Ectodermal cell (in vitro differentiated cells): ENCODE measurements around the gene DRAP1.
"Not testable (repeated sequence)": the region's sequence is repeated elsewhere in the genome, so short reads cannot be mapped to it uniquely, and the experiment has no call there.

Experiments
- H3K27ac ChIP-seq: 2 replicates; pipeline ENCODE4 v1.7.0; 2013; ENCODE audit warnings: mild to moderate bottlenecking, low read depth, low read length; ENCODE audit not compliant: insufficient read depth, poor library complexity, severe bottlenecking
- H3K27me3 ChIP-seq: 2 replicates; pipeline ENCODE4 v1.7.0; 2013; ENCODE audit warnings: mild to moderate bottlenecking, low read length; ENCODE audit not compliant: insufficient read depth, control insufficient read depth, poor library complexity, severe bottlenecking
- H3K36me3 ChIP-seq: one replicate; pipeline ENCODE4 v1.7.0; 2013; ENCODE audit warnings: low read length; ENCODE audit not compliant: control insufficient read depth, insufficient read depth
- H3K4me1 ChIP-seq: one replicate; pipeline ENCODE4 v1.7.0; 2013; ENCODE audit warnings: low read length; ENCODE audit not compliant: control insufficient read depth, insufficient read depth
- H3K4me3 ChIP-seq: 2 replicates; pipeline ENCODE4 v1.7.0; 2013; ENCODE audit warnings: low read depth, low read length, control low read depth; ENCODE audit not compliant: insufficient read depth
- H3K9me3 ChIP-seq: 2 replicates; pipeline ENCODE4 v1.7.0; 2013; ENCODE audit warnings: mild to moderate bottlenecking, low read length, moderate library complexity; ENCODE audit not compliant: control insufficient read depth
- WGBS, 2 experiments: methylation state at CpG; one replicate each; pipeline ENCODE4 v1.1.7; 2013; ENCODE audit warnings: missing lambda C conversion rate in 2 of 2; 5-methylcytosine and 5-hydroxymethylcytosine counted together

Gene DRAP1

DNA sequence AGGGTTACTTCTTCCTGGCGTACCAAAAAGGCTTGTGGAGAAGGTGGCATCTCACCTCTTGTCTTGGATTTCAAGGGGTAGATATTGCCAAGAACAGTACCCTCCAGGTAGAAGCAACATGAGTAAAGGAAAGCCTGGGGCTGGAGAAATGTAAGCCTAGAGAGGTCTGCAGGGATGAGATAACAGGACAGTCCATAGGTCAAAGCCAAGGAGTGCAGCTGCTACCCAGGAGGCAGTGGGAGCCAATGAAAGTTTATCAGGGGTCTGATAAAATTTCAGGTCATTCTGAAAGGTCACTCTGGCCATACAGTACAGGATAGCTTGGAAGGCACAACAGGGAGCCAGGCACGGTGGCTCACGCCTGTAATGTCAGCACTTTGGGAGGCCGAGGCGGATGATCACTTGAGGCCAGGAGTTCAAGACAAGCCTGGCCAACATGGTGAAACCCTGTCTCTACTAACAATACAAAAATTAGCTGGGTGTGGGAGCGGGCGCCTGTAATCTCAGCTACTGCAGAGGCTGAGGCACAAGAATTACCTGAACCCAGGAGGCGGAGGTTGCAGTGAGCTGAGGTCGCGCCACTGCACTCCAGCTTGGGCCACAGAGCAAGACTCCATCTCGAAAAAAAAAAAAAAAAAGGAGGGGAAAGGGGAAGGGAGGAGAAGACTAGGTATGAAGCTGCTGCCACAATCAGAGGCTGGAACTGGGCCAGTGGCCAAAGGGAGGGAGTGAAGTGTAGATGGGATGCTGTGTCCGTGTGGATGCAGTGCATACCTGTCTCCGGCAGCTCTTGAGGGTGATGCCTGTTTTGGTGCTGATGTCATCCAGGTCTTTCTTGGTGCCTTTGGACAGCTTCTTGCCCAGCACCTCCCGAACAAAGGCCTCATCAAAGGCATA is 32.2 kb upstream of the DRAP1 start:
- peaks cover 28% of the 10 kb centered on the region for H3K27me3 ChIP-seq
- H3K9me3 ChIP-seq: no peaks in the 10 kb centered on the region
- WGBS, 2 experiments: 85 to 91% methylated on average over 14 of the region's 14 CpGs
- no peak overlapping the region for H3K27ac ChIP-seq
- H3K36me3 ChIP-seq: peaks cover 22% of the 10 kb centered on the region
- H3K4me1 ChIP-seq: peaks cover 32% of the 10 kb centered on the region
- H3K4me3 ChIP-seq: peak overlapping the region; percentile 76

DNA sequence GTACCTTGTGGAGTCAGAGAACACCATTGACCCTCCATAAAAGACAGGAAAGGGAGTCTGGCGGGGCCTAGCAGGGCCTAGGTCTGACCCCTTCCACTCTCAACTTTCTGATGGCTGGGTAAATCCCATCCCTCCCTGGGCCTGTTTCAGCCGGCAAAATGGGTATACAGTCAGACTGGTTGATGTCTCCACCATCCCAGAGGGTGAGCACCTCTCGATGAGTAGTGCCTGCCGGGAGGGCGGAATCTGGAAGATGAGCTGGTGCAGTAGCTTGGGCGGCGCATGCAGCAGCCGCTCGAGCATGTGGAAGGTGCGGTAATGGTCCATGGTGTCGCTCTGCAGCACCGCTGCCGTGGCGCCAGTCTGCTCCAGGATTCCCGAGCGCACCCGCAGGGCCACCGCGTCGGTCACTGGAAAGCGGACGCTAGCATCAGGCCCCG is 31.5 kb upstream of the DRAP1 start:
- H3K36me3 ChIP-seq: peaks cover 17% of the 10 kb centered on the region
- peaks cover 34% of the 10 kb centered on the region for H3K27me3 ChIP-seq
- peak overlapping the region; percentile 71 for H3K27ac ChIP-seq
- peak overlapping the region; percentile 76 for H3K4me3 ChIP-seq
- no peaks in the 10 kb centered on the region for H3K9me3 ChIP-seq
- peaks cover 32% of the 10 kb centered on the region for H3K4me1 ChIP-seq
- WGBS, 2 experiments: 3 to 4% methylated on average over 23 of the region's 23 CpGs

DNA sequence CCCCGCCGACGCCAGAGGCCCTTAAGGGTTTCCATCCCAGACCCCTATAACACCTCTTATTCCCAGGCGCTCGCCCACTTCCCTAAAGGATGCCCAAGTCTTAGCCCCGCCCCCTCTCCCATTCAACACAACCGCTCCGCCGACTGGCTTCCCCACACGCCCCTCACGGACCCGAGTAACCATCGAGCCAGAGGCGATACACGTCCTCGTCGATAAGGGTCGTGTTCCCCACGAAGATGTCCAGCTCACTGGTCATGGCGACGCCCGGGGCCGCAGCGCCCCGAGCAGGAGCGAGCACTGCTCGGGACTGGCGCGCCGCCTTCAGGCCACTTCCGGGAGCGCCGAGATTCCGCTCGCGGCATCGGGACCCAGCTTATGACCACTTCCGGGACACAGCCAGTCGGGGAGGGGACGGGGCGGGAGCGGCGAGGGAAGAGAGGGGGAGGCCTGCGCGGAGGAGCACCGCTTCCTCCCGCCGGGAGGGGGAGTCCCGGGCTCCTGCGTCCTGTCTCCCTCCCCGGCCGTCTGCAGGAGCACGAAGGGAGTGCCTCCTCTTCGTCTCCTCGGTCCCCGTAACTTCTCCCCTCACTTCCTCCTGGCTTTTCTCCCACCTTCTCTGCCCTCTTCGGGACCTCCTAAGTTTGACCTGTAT is 30.9 kb upstream of the DRAP1 start, which contains the start of gene FIBP:
Gene FIBP, minus strand, starts transcription at position 309 of the 652 bp plus-strand sequence. Its CDS starts 53 bp downstream, at position 256.
- Histone ChIP-seq H3K36me3 (peaks cover 12% of the 10 kb centered on the region), H3K27ac (peak within 1 kb of the TSS; percentile 71), H3K4me3 (peak within 1 kb of the TSS; percentile 76), H3K9me3 (no peaks in the 10 kb centered on the region), H3K27me3 (peaks cover 34% of the 10 kb centered on the region), H3K4me1 (peaks cover 32% of the 10 kb centered on the region)
- WGBS, 2 experiments: 0% methylated on average over 57 of the region's 57 CpGs

DNA sequence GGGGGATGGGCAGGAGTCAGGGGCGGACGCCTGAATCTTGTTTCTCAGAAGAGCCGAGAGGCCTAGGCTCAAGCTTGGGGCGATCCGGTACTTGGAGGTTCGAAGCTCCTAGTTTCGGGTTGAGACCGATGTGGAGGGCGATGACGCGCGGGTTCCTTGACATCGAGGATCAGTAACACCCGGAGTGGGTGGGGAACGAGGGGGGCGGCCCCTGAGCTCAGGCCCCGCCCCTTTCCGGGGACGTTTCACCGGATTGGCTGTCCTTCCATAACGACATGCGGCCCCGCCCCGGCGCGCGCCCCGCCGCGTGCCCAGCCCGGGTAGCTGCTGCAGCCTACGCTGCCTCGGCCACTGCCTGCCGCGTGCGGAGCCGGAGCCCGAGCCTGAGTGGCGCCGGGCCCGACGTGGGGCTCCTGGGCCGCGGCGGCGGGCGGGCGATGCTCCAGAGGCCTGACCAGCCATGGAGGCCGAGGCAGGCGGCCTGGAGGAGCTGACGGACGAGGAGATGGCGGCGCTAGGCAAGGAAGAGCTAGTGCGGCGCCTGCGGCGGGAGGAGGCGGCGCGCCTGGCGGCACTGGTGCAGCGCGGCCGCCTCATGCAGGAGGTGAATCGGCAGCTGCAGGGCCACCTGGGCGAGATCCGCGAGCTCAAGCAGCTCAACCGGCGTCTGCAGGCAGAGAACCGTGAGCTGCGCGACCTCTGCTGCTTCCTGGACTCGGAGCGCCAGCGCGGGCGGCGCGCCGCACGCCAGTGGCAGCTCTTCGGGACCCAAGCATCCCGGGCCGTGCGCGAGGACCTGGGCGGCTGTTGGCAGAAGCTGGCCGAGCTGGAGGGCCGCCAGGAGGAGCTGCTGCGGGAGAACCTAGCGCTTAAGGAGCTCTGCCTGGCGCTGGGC is 28.7 kb upstream of the DRAP1 start, which contains the start of gene CCDC85B:
Gene CCDC85B, plus strand, starts transcription at position 350 of the 895 bp plus-strand sequence. Its CDS starts 111 bp downstream, at position 461.
- peaks cover 28% of the 10 kb centered on the region for H3K4me1 ChIP-seq
- H3K27me3 ChIP-seq: peaks cover 37% of the 10 kb centered on the region
- peaks cover 3% of the 10 kb centered on the region for H3K36me3 ChIP-seq
- no peak within 1 kb of the TSS for H3K27ac ChIP-seq
- 0 to 1% methylated on average over 94 of the region's 94 CpGs for WGBS, 2 experiments
- peak within 1 kb of the TSS; percentile 64 for H3K4me3 ChIP-seq
- H3K9me3 ChIP-seq: no peaks in the 10 kb centered on the region

DNA sequence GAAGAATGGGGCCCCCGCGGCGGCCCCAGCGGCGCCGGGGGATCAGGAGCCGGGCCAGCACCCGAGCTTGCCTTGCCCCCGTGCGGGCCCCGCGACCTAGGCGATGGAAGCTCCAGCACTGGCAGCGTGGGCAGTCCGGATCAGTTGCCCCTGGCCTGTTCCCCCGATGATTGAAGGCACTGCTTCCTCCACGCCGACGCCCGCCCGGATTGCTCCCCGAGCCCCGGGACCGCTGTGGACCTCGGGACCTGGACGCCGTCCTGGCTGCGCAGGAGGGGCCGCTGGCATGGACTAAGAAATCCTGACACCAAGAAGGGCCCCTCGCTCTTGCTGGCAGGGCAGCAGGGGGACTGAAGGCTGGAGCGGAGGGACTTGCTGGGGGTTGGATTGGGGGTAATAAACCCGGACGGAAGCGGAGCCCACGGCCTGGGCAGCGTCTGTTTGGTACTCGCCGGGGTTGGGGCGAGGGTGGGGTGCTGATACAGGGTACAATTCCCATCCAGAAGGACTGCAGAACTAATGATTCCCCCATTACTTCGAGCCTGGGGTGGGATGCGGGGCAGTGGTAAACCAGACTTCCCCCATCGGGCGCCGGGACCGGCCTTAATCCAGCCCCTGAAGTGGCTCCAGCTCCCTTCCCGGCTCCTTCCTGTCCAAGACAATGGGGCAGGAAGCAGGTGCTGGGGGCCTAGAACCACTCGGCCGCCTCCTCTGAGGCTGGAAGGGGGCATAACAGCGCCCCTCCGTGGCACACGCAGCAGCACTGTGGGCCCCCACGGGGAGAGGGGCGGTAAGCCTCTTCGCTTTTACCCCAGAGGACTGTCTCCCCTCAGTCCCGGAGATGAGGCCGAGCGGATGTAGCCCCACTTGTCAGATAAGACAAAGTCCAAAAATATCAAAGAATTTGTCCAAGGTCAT is 27.7 kb upstream of the DRAP1 start:
- H3K36me3 ChIP-seq: peaks cover 3% of the 10 kb centered on the region
- peaks cover 28% of the 10 kb centered on the region for H3K4me1 ChIP-seq
- peaks cover 43% of the 10 kb centered on the region for H3K27me3 ChIP-seq
- no peaks in the 10 kb centered on the region for H3K9me3 ChIP-seq
- peak overlapping the region; percentile 64 for H3K4me3 ChIP-seq
- WGBS, 2 experiments: 6% methylated on average over 57 of the region's 57 CpGs
- H3K27ac ChIP-seq: no peak overlapping the region

DNA sequence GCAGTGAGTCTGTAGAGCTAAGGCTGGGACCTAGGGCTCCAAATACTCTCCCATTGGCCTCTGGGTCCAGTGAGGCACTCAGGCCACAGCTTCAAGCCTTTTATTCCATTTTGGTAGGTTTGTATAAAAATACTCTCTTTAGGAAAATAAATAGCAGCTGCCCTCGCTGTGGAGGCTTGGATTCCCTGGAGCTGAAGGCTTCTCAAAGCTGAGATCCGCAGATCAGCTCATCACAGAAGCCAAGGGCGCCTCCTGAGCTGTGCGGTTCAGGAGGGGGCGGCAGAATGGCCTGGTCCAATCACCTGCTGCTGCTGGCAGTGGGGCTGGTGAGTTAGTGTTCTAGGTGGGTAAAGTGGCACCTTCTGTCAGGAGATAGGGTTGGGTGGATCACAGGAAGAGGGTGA is 27.1 kb upstream of the DRAP1 start:
- 83 to 86% methylated on average over 5 of the region's 5 CpGs for WGBS, 2 experiments
- Histone ChIP-seq H3K27me3 (peaks cover 47% of the 10 kb centered on the region), H3K4me3 (peak overlapping the region; percentile 64), H3K4me1 (peaks cover 28% of the 10 kb centered on the region)
- H3K9me3 ChIP-seq, H3K27ac ChIP-seq, H3K36me3 ChIP-seq: not testable (repeated sequence)

DNA sequence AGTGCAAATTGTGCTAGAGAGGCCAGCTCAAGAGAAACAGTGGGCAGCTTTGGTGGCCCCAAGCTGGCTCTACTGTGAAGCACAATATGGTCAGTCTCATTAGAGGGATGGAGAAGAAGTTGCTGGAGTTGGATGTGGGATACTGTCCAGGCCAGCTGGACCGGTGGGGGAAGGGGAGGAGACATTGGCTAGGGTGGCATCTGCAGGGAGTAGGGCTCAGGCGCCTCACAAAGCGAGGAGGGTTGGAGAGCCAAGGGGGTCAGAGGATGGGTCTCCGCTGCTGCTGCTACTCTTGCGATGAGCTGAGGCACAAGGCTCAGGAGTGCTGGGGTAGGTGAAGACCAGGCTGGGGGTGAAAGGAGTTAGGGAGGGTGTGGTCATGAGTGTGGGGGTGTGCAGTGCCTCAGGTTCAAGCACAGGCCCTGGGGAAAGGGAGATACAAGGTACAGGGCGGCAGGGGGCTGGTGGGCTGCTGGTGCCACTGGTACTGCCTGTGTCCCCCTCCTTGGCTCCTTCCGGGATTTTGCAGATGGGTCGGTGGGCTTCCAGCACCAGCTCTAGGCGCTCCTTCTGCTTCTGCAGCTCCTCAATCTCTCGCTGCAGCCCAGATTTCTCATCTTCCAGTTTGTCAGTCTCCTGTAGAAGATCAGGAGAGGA is 26.4 kb upstream of the DRAP1 start:
- H3K4me3 ChIP-seq: no peak overlapping the region
- no peak overlapping the region for H3K27ac ChIP-seq
- peaks cover 53% of the 10 kb centered on the region for H3K27me3 ChIP-seq
- WGBS, 2 experiments: 89 to 90% methylated on average over 10 of the region's 10 CpGs
- H3K9me3 ChIP-seq: no peaks in the 10 kb centered on the region
- H3K4me1 ChIP-seq: peaks cover 22% of the 10 kb centered on the region
- H3K36me3 ChIP-seq: no peaks in the 10 kb centered on the region

DNA sequence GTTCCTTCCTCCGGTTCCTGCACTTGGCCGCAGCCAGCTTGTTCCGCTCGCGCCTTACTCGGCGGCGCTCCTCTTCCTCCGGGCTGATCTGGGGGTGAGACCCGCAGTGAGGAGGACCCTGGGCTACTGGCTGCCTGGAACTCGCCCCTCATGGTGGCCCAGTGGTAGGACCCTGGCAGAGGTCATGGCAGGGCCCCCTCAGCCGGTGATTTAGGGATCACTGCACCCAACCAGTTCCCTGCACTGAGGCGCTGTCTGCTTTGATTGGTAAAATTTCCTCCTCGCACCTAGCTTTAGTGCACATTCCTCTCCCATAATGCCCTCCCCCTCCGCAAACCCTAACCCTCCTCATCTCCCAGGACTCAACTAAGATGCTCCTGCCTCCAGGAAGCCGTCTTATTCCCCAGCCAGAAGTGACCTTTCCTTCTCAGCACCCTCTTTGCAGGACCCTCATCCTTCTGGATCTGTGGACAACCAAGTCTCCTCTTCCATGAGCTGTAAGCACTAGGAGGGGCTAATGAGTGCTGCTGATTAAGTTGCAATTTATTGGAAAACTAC is 25.1 kb upstream of the DRAP1 start:
- no peak overlapping the region for H3K27ac ChIP-seq
- H3K4me3 ChIP-seq: no peak overlapping the region
- peaks cover 62% of the 10 kb centered on the region for H3K27me3 ChIP-seq
- H3K4me1 ChIP-seq: peaks cover 19% of the 10 kb centered on the region
- H3K36me3 ChIP-seq: no peaks in the 10 kb centered on the region
- WGBS, 2 experiments: 95% methylated on average over 16 of the region's 16 CpGs
- H3K9me3 ChIP-seq: no peaks in the 10 kb centered on the region
